Measurements from ENCODE around the gene WDR70. TPM values are rescaled to one million over a fixed set of nuclear protein-coding genes. Genes with fewer than 3 reads are reported as not detected.

WDR70 gene
- total and polyA plus RNA-seq, 2 donors (not counting 3 experiments of a cell fraction or from before 2014, with no cell fraction given): 6.7 to 37.3 TPM

DNA sequence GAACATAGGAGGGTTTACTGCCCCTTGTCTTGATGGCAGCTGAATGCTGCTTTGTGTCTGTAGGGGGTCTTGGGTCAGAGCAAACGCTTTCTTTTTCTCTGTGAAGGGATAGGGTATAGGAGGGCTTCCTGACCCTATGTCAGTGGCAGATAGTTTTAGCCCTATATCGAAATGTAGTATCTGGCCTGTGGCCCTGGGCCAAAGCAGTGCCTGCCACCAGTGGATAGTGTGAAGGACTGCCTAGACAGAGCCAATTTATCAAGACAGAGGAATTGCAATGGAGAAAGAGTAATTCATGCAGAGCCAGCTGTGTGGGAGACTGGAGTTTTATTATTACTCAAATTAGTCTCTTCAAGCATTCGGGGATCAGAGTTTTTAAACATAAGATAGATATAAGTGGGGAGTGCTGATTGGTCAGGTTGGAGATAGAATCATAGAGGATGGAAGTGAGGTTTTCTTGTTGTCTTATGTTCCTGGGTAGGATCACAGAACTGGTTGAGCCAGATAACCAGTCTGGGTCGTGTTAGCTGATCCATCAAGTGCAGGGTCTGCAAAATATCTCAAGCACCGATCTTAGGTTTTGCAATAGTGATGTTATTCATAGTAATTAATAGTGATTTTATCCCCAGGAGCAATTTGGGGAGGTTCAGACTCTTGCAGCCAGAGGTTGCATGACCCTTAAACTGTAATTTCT lies 282.3 kb downstream of the WDR70 start:
- intact Hi-C loops (cut with micrococcal nuclease): no loop called here

More for the DNA sequence above, 282.3 kb downstream of the WDR70 start:
- H4K20me1 ChIP-seq (replicated peaks; ENCODE audit: control insufficient read depth, extremely low read depth, insufficient read depth, low read length): no peaks in the 10 kb centered on the region
- H2AFZ ChIP-seq (ENCODE audit: low read depth, low read length): no peak overlapping the region
- DNase-seq (ENCODE audit: low read depth, low spot score) (no peak), FAIRE-seq (no peak)
- BruUV-seq (replicated peaks): no TSS peak
- H3K9me1 ChIP-seq (replicated peaks; ENCODE audit: control insufficient read depth, extremely low read depth, insufficient read depth, low read length): no peaks in the 10 kb centered on the region
- H3K36me3 ChIP-seq (ENCODE audit: control insufficient read depth in 2 of 2, extremely low read depth in 1 of 2, insufficient read depth in 2 of 2, low read length in 2 of 2): no peaks in the 10 kb centered on the region
- no peaks in the 10 kb centered on the region for H3K9me3 ChIP-seq (replicated peaks; ENCODE audit: control insufficient read depth, insufficient read depth, low read length)
- peaks cover 11% of the 10 kb centered on the region for H3K4me1 ChIP-seq (ENCODE audit: control insufficient read depth, extremely low read depth, insufficient read depth, low read length)
- no peak overlapping the region for H3K4me3 ChIP-seq (replicated peaks in 1 of 3; ENCODE audit: insufficient read depth in 1 of 3, low read depth in 1 of 3, low read length in 3 of 3)
- ChIA-PET POLR2A (no interaction called here), CTCF (interaction anchor here (1.8 kb wide), 1 partner anchor 248 kb away, joined by 4 read pairs; no protein-coding TSS in a partner anchor)
- no peak overlapping the region for H3K9ac ChIP-seq (replicated peaks; ENCODE audit: extremely low read depth, insufficient read depth, low read length)
- no peaks in the 10 kb centered on the region for H3K27me3 ChIP-seq (ENCODE audit: control insufficient read depth in 2 of 2, insufficient read depth in 2 of 2, low read length in 2 of 2)
- dilution Hi-C loops (cut with MboI; ENCODE audit: extremely low pct_ligation_motif_present, low sequenced_read_pairs): no loop called here
- TF ChIP-seq, protein P1, sequence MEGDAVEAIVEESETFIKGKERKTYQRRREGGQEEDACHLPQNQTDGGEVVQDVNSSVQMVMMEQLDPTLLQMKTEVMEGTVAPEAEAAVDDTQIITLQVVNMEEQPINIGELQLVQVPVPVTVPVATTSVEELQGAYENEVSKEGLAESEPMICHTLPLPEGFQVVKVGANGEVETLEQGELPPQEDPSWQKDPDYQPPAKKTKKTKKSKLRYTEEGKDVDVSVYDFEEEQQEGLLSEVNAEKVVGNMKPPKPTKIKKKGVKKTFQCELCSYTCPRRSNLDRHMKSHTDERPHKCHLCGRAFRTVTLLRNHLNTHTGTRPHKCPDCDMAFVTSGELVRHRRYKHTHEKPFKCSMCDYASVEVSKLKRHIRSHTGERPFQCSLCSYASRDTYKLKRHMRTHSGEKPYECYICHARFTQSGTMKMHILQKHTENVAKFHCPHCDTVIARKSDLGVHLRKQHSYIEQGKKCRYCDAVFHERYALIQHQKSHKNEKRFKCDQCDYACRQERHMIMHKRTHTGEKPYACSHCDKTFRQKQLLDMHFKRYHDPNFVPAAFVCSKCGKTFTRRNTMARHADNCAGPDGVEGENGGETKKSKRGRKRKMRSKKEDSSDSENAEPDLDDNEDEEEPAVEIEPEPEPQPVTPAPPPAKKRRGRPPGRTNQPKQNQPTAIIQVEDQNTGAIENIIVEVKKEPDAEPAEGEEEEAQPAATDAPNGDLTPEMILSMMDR (IDR thresholded peaks at IDR 0.05; ENCODE audit: extremely low read depth in 1 of 2, insufficient read depth in 1 of 2, low read depth in 1 of 2, low read length in 2 of 2): no peak
- TF ChIP-seq MYC (IDR thresholded peaks at IDR 0.05; ENCODE audit: low read depth, low read length) (no peak), GATA2 (IDR thresholded peaks at IDR 0.05; ENCODE audit: insufficient read depth, insufficient read length, low read depth, low read length) (no peak), POLR2AphosphoS5 (IDR thresholded peaks at IDR 0.05; ENCODE audit: insufficient read depth, low read depth, low read length) (no peak), POLR2A (IDR thresholded peaks at IDR 0.05; ENCODE audit: low read depth, low read length) (no peak), FOS (IDR thresholded peaks at IDR 0.05; ENCODE audit: borderline replicate concordance, insufficient read depth, low read length) (no peak), JUN (IDR thresholded peaks at IDR 0.05; ENCODE audit: borderline replicate concordance, insufficient read depth, insufficient read length, low read depth) (no peak), EZH2 (IDR thresholded peaks at IDR 0.05; ENCODE audit: borderline replicate concordance, low read depth, low read length, severe bottlenecking) (no peak)
- TF ChIP-seq, protein P2, sequence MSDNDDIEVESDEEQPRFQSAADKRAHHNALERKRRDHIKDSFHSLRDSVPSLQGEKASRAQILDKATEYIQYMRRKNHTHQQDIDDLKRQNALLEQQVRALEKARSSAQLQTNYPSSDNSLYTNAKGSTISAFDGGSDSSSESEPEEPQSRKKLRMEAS (IDR thresholded peaks at IDR 0.05; ENCODE audit: insufficient read depth, insufficient read length): no peak
- no peaks in the 10 kb centered on the region for H3K79me2 ChIP-seq (ENCODE audit: control insufficient read depth, insufficient read depth, low read length)
- no peak overlapping the region for H3K4me2 ChIP-seq (ENCODE audit: insufficient read depth, low read length)
- H3K27ac ChIP-seq (ENCODE audit: insufficient read depth, low read depth, low read length): no peak overlapping the region
